ENCODE data around the gene MEOX2.

DNA sequence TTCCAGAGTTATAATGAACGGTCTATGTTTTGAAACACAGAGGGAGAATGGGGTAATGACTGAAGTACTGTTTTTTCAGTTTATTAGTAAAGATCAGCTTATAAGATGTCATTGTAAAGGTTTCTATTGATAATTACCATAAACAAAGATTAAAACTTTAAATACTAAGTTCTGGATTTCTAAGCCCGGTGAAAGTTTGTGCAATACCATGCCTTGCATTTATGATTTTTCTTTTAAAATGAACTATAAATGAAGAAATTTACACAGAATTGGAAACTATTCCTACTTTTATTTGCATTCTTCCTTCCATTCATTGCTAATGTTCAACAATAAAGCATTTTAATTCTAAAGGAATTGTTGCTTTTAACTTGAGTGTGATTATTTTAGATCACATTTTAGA, 4.9 kb downstream of the MEOX2 start:
- TF ChIP-seq EZH2 (IDR thresholded peaks at IDR 0.05; ENCODE audit: low read length): no peak
- TF ChIP-seq, protein P1, sequence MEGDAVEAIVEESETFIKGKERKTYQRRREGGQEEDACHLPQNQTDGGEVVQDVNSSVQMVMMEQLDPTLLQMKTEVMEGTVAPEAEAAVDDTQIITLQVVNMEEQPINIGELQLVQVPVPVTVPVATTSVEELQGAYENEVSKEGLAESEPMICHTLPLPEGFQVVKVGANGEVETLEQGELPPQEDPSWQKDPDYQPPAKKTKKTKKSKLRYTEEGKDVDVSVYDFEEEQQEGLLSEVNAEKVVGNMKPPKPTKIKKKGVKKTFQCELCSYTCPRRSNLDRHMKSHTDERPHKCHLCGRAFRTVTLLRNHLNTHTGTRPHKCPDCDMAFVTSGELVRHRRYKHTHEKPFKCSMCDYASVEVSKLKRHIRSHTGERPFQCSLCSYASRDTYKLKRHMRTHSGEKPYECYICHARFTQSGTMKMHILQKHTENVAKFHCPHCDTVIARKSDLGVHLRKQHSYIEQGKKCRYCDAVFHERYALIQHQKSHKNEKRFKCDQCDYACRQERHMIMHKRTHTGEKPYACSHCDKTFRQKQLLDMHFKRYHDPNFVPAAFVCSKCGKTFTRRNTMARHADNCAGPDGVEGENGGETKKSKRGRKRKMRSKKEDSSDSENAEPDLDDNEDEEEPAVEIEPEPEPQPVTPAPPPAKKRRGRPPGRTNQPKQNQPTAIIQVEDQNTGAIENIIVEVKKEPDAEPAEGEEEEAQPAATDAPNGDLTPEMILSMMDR (optimal IDR thresholded peaks at IDR 0.05 in 1 of 3, IDR thresholded peaks at IDR 0.05 in 1 of 3, conservative IDR thresholded peaks at IDR 0.05 in 1 of 3; ENCODE audit: extremely low read depth in 1 of 3, insufficient read depth in 2 of 3, low read length in 3 of 3): no peak
